ENCODE data around the gene LMAN1L.
"Not testable (repeated sequence)": the region's sequence is repeated elsewhere in the genome, so short reads cannot be mapped to it uniquely, and the experiment has no call there.

Gene LMAN1L

GRCh38 chr15:74782259-74783071, 30.2 kb upstream of the LMAN1L start:
- no peak for DNase-seq (ENCODE audit: low spot score)

- no peak for DNase-seq (ENCODE audit: low spot score)
These were observed 29.4 kb upstream of the LMAN1L start for GRCh38 chr15:74783072-74783807.

DNA sequence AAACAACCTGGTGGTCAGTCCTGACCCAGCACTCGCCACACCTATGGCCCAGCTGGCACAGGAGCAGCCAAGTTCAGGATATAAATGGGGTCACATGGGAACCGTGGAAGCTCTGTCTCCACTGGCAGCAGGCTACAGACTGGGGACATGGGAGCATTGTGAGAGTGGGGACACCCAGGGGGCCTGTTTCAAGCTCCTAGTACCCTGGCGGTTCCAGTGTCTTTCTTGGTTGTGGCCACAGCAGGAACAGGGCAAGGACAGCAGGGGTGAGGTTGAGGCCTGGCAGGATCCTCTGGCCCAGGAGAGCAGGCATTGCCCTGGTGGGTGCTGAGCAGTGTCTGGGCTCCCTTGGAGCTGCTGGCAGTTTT, 28.8 kb upstream of the LMAN1L start:
- no peak for DNase-seq (ENCODE audit: low spot score)

DNA sequence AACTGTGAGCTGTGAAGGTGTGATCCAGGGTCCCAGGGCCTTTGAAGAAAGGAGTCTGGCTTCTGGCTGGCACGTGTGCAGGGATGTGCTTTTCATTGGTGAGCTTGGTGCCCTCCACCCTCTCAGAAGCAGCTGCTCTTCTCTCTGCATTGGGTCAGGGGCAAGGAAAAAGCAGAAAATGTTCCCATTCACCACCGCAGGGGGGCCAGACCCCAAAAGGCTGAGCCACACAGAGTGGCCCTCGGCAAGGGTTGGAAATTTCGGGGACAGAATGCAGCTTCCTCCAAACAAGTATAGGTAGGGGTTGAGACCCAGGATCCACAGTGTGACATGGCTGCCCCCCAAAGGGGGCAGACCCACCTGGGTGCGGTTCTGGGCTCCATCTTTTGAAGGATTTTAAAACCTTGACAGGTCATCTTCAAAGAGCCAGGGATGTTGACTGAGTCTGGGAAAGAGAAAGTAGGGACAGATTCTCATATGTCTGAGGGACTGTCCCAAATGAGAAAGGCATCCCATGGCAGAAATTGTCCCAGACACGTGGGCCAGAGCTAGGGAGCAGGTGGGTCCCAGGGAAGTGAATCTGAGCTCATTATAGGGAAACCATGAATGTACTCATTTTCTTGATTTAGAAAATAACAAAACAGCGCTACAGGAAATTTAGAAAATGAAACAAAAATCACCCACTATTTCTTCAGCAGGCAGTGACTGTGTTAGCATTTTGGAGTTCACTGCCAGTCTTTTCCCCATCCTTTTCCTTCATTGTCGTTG, 28.0 kb upstream of the LMAN1L start:
- no peak for DNase-seq (ENCODE audit: low spot score)

DNA sequence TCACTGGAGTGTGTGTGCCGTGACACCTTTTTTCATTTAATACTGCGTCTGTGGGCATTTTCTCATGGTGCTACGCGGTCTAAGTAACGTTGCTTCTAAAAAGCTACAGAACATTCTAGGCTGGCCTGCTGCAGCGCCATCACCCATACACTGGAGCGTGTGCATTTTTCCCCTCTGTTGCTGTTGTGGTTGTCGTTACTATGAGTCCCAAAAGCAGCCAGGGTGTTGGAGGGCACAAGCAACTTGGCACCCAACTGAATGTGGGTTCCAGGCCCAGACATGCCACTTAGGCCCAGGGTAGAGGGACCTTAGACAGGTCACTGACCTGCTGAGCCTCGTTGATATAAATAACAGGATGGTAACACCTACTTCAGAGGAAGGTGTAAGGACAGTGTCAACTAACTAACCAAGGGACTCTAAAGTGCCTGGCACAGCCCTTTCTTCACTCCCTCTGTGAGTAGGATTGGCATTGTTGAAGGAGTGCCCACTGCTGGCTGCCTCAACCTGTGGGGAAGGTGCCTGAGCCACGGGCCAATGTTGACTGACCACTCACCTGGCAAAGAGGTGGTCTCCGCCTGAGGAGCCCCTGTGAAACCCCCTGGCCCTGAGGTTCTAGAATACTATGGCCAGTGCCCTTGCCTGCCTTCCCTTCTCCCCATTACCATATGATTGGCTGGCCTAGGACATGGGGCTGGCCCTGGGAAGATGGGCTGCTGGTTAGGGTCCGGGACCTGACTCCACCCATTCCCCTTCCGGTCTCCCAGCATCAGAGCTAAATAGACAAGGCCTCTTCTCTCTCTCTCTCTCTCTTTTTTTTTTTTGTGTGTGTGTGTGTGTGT, 27.2 kb upstream of the LMAN1L start:
- no peak for DNase-seq (ENCODE audit: low spot score)

DNA sequence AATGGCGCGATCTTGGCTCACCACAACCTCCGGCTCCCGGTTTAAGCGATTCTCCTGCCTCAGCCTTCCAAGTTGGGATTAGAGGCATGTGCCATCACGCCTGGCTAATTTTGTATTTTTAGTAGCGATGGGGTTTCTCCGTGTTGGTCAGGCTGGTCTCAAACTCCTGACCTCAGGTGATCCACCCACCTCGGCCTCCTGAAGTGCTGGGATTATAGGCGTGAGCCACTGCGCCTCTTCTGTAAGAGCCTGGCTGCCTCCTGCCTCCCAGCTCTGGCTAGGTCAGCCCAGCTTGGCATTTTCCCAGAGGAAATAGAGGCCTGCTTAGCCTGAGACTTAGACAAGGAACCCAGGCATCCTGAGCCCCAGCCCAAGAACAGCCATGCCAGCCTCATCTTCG, 26.6 kb upstream of the LMAN1L start:
- not testable (repeated sequence) for DNase-seq (ENCODE audit: low spot score)

DNA sequence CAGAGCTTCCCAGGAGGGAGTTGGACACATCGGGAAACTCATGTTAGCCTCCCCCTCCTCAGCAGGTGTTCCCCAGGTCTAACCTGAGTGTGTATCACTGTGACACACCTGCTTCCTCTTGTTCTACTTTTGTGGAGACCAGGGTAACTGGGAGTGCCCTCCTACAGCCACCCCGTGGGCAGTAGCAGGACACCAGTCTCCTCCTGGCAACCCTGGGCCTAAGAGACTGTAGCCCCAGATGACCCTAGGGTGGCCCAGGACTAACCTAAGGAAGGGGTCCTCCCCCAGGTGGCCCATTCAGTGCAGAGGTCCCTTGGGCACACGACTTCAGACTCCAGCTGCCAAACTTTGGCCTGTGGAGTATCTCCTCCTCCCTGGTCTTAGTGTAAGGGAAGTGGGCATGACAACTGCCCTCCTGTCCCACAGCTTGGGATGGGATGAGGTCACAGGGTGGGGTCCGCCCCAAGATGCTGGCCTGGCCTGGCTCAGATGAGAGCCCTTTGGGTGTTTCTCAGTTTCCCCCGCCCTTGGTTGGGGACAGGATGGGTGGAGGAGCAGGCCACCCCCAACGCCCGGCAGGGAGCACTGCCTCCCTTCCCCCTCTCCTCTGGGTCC, 26.0 kb upstream of the LMAN1L start:
- no peak for DNase-seq (ENCODE audit: low spot score)

GRCh38 chr15:74787251-74788041, 25.2 kb upstream of the LMAN1L start:
- peak; percentile 47 for DNase-seq (ENCODE audit: low spot score)

- no peak for DNase-seq (ENCODE audit: low spot score)
These were observed 24.5 kb upstream of the LMAN1L start for GRCh38 chr15:74788042-74788682.

DNA sequence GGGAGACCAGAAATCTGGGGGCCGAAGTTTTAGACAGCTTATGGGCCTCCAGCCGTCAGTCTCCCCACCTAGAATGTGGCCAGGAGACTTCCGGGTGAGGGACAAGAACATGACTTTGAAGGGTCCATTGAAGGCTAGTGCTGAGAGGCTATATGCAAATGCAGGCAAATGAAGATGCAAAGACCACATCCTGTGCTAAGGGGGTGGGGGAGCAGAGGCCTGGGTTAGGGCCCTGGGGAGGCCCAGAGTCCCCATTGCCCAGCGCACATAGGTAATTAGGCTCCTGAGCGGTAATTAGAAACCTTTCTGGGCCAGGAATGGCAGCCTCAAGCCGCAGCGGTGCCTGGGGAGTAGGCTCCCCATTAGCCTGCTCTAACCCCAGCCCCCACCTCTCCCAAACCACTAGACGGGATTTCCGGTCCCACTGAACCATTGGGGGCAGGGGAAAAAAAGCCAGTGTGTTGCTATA, 23.9 kb upstream of the LMAN1L start:
- no peak for DNase-seq (ENCODE audit: low spot score)

DNA sequence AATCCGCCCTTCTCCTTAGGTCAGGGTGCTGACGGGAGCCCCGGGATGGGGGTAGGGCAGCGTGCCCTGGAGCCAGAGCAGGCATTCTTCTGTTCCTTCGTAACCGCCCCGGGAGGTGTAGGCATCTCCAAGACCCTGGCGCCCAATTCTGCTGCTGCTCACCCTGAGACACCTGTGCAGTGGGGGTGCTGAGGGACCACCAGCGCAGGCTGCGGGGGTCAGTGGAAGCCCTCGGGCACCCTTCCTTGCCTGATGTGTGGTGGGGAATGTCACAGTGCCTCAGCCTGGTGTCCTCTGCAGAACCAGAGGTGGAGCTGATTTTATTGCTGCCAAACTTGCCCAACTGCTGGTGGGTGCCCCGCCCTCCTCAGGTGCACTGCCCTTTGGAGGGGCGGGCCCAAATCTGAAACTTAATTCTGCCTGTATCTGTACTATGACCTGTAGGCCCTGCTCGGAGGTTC, 23.4 kb upstream of the LMAN1L start:
- no peak for DNase-seq (ENCODE audit: low spot score)

DNA sequence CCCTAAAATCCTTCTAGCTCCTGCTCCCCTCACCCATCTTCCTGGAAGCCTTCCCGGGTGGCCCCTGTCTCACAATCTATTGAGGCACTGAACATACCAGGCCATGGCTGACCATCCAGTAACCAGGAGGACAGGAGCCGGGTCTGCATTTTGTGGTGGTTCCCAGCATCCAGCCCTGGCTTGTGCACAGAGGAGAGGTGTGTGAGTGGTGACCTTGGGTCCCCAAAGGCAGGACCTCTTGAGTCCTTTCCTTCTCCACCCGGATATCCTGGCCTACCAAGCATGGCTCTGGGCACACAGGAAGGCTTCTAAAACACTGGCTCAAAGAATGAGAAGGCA, 22.9 kb upstream of the LMAN1L start:
- no peak for DNase-seq (ENCODE audit: low spot score)

DNA sequence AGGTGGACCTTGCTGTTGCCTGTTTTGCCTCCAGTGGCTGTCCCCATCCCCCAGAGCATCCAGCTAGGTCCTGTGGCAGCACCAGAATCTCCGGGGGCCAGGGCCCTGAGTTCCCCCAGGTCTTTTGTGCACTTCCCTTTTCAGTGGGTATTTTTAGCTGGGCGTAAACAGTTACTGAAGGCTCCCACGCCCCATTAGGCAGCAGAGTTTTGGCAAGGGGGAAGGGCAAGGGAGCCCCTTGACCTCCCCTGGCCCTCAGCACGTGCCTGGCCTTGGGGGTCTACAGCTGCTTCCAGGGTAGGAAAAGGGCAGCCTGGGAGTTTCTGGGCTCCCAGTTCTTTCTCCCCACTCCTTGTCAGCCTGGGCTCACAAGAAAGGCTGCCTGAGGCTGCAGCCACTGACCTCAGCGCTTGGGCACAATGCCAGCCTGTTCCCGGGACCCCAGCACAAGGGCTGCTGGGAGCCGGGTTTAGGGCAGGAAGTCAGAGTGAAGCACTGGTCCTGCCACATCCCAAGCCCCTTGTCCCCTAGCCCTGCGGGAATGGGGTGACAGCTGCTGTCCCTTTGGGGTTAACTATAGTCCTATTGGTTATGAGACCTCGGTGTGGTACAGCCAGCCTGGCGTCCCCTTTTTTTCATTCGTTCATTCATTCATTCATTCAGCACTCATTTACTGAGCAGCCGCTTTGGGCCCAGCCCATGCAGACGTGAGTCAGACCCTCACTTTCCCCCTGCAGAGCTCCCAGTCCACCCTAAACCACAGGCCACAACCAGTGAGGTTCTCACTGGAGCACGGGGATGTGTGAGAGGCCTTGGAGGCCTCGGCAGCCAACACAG, 22.3 kb upstream of the LMAN1L start:
- DNase-seq (ENCODE audit: low spot score) = peak; percentile 64

DNA sequence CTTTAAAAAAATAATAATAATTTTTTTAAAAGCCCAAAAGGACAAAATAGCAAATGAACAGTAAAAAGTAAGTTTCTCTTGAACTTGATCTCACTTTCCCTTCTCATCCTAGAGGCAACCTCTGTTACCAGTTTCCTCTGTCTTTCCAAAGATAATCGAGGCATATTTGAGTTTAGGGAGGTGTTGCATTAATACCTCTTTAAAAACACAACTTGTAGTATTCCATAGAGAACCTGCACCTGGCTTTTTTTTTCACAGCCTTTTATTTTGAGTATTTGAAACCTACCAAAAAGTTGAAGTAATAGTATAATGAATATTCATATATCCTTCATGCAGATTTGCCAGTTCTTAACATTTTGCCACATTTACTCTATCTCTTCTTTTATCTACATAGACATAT, 21.6 kb upstream of the LMAN1L start:
- DNase-seq (ENCODE audit: low spot score) = no peak

DNA sequence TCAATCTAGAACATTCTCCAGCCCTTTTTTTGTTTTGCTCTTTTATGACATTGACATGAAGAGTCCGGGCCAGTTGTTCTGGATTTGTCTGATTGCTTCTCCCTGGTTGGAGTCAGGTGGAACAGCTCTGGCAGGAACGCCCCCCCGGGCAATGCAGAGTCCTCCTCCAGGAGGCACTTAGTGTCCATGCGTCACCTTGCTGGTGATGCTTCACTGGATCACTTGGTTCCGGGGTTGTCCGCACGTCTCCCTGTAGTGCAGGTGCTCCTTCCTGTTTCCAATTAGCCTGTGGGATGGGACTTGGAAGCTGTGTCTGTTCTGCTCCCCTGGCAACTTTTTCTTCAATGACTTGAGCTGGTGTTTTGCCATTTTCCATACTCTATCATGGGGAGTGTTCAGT, 21.0 kb upstream of the LMAN1L start:
- no peak for DNase-seq (ENCODE audit: low spot score)

- DNase-seq (ENCODE audit: low spot score) = no peak
These were observed 20.2 kb upstream of the LMAN1L start for GRCh38 chr15:74792227-74793016.

- DNase-seq (ENCODE audit: low spot score) = no peak
These were observed 19.3 kb upstream of the LMAN1L start for GRCh38 chr15:74793135-74794028.
